HFFc6 (cell line): ENCODE data around the gene CD84. TPM values are rescaled to one million over a fixed set of nuclear protein-coding genes. Genes with fewer than 3 reads are reported as not detected.
"Not testable (repeated sequence)": the region's sequence is repeated elsewhere in the genome, so short reads cannot be mapped to it uniquely, and the experiment has no call there.

Source experiments
- DNase-seq: peaks from one replicate; pipeline ENCODE4 v3.0.0-alpha.2; 2018
- H3K27ac Mint-ChIP-seq: 2 replicates; pipeline ENCODE4 v1.8.0; 2020; ENCODE audit warnings: mild to moderate bottlenecking, mixed read lengths
- H3K27me3 Mint-ChIP-seq: 2 replicates; pipeline ENCODE4 v1.8.0; 2021; ENCODE audit warnings: mild to moderate bottlenecking, moderate library complexity, mixed read lengths; ENCODE audit not compliant: insufficient read depth
- H3K36me3 Mint-ChIP-seq: 2 replicates; pipeline ENCODE4 v1.8.0; 2021; ENCODE audit warnings: low read depth, mixed read lengths
- H3K4me1 Mint-ChIP-seq: 2 replicates; pipeline ENCODE4 v1.8.0; 2020; ENCODE audit warnings: low read depth, mixed read lengths
- H3K4me3 Mint-ChIP-seq: 2 replicates; pipeline ENCODE4 v1.8.0; 2020; ENCODE audit warnings: mild to moderate bottlenecking, moderate library complexity, mixed read lengths
- H3K9me3 Mint-ChIP-seq: 2 replicates; pipeline ENCODE4 v1.8.0; 2020; ENCODE audit warnings: mild to moderate bottlenecking, mixed read lengths
- CTCF ChIP-seq: fragments of 200-600 bp; sonication (generic); IDR thresholded peaks from 2 replicates; pipeline ENCODE4 v1.5.0; 2021; ENCODE audit warnings: antibody characterized with exemption, mild to moderate bottlenecking
- total RNA-seq, 6 experiments: library from RNA; stranded (reverse); fragmentation: NEBNext Ultra II Directional; extraction: Animal tissue kit (Norgen Biotek cat#: 25700); gene quantifications; 2 replicates in 1 of 6; 3 replicates in 5 of 6; pipeline ENCODE4 v1.2.3, GENCODE V29; 2021

The CD84 gene
- total RNA-seq, 6 experiments from 2014 or later = not detected

- H3K9me3 Mint-ChIP-seq = peaks cover 24% of the 10 kb centered on the region
- H3K27me3 Mint-ChIP-seq, DNase-seq, H3K4me1 Mint-ChIP-seq, H3K36me3 Mint-ChIP-seq, H3K27ac Mint-ChIP-seq, H3K4me3 Mint-ChIP-seq: not testable (repeated sequence)
Measured at GRCh38 chr1:160529401-160529952, 49.8 kb downstream of the CD84 start.

GRCh38 chr1:160523789-160524188 lies 55.5 kb downstream of the CD84 start:
- Mint-ChIP-seq H3K4me1 (peaks cover 13% of the 10 kb centered on the region), H3K9me3 (peaks cover 26% of the 10 kb centered on the region)
- DNase-seq = not testable (repeated sequence)

GRCh38 chr1:160522622-160523345 lies 56.5 kb downstream of the CD84 start, which contains the start of gene SLAMF6:
Gene SLAMF6 (minus strand): TSS chr1:160523255. CDS start chr1:160523192, 63 bp downstream.
- Mint-ChIP-seq H3K4me1 (peaks cover 13% of the 10 kb centered on the region), H3K4me3 (no peak within 1 kb of the TSS), H3K9me3 (peaks cover 26% of the 10 kb centered on the region), H3K36me3 (no peaks in the 10 kb centered on the region), H3K27ac (no peak within 1 kb of the TSS), H3K27me3 (no peaks in the 10 kb centered on the region; the same call in none of the 2 replicates)
- no peak for DNase-seq
- TF ChIP-seq CTCF = no peak

More at GRCh38 chr1:160523789-160524188, 55.5 kb downstream of the CD84 start:
- not testable (repeated sequence) for H3K27ac Mint-ChIP-seq, H3K36me3 Mint-ChIP-seq, H3K4me3 Mint-ChIP-seq, H3K27me3 Mint-ChIP-seq

- Mint-ChIP-seq H3K27ac (no peak overlapping the region), H3K4me3 (no peak overlapping the region), H3K36me3 (no peaks in the 10 kb centered on the region), H3K4me1 (peaks cover 13% of the 10 kb centered on the region), H3K9me3 (peaks cover 26% of the 10 kb centered on the region), H3K27me3 (no peaks in the 10 kb centered on the region; the same call in none of the 2 replicates)
- DNase-seq = no peak
- TF ChIP-seq CTCF = no peak
Measured at GRCh38 chr1:160522136-160522535, 57.2 kb downstream of the CD84 start.

GRCh38 chr1:160521554-160521953 lies 57.7 kb downstream of the CD84 start:
- no peaks in the 10 kb centered on the region for H3K36me3 Mint-ChIP-seq
- DNase-seq = no peak
- no peaks in the 10 kb centered on the region; the same call in none of the 2 replicates for H3K27me3 Mint-ChIP-seq
- peaks cover 21% of the 10 kb centered on the region for H3K9me3 Mint-ChIP-seq
- no peak overlapping the region for H3K27ac Mint-ChIP-seq
- TF ChIP-seq CTCF = no peak
- peaks cover 13% of the 10 kb centered on the region for H3K4me1 Mint-ChIP-seq
- no peak overlapping the region for H3K4me3 Mint-ChIP-seq

GRCh38 chr1:160520999-160521398 lies 58.3 kb downstream of the CD84 start:
- Mint-ChIP-seq H3K9me3 (peaks cover 21% of the 10 kb centered on the region), H3K36me3 (no peaks in the 10 kb centered on the region), H3K4me1 (peaks cover 13% of the 10 kb centered on the region), H3K27me3 (no peaks in the 10 kb centered on the region; the same call in none of the 2 replicates), H3K4me3 (no peak overlapping the region), H3K27ac (no peak overlapping the region)
- no peak for TF ChIP-seq CTCF
- DNase-seq = no peak
